ENCODE measurements around the gene MSTO1.
"Not testable (repeated sequence)": the region's sequence is repeated elsewhere in the genome, so short reads cannot be mapped to it uniquely, and the experiment has no call there.

The MSTO1 gene

GRCh38 chr1:155596864-155597263 is 13.2 kb upstream of the MSTO1 start:
- Histone ChIP-seq H3K4me1 (peaks cover 0 to 10% (median 0%) of the 10 kb centered on the region in 4 donors), H3K9me3 (no peaks in the 10 kb centered on the region), H3K4me3 (no peak overlapping the region), H3K27ac (no peak overlapping the region), H3K27me3 (peaks cover 0 to 5% of the 10 kb centered on the region in 2 donors), H3K36me3 (no peaks in the 10 kb centered on the region)
- DNase-seq: no peak
- TF ChIP-seq, protein P1, sequence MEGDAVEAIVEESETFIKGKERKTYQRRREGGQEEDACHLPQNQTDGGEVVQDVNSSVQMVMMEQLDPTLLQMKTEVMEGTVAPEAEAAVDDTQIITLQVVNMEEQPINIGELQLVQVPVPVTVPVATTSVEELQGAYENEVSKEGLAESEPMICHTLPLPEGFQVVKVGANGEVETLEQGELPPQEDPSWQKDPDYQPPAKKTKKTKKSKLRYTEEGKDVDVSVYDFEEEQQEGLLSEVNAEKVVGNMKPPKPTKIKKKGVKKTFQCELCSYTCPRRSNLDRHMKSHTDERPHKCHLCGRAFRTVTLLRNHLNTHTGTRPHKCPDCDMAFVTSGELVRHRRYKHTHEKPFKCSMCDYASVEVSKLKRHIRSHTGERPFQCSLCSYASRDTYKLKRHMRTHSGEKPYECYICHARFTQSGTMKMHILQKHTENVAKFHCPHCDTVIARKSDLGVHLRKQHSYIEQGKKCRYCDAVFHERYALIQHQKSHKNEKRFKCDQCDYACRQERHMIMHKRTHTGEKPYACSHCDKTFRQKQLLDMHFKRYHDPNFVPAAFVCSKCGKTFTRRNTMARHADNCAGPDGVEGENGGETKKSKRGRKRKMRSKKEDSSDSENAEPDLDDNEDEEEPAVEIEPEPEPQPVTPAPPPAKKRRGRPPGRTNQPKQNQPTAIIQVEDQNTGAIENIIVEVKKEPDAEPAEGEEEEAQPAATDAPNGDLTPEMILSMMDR (IDR thresholded peaks at IDR 0.05): no peak
- intact Hi-C loops (cut with DNase I; ENCODE audit: low total_unique reads): no loop called here

GRCh38 chr1:155598842-155599331 is 11.1 kb upstream of the MSTO1 start:
- H3K9me3 ChIP-seq: no peaks in the 10 kb centered on the region
- TF ChIP-seq, protein P1 (IDR thresholded peaks at IDR 0.05): no peak
- H3K4me1 ChIP-seq: peaks cover 0 to 10% (median 0%) of the 10 kb centered on the region in 4 donors
- H3K27me3 ChIP-seq: peaks cover 0 to 5% of the 10 kb centered on the region in 2 donors
- no peak for DNase-seq
- no peak overlapping the region for H3K27ac ChIP-seq
- intact Hi-C loops (cut with DNase I; ENCODE audit: low total_unique reads): no loop called here
- peak overlapping the region in 1 of 2 donors; percentile 8 for H3K4me3 ChIP-seq
- no peaks in the 10 kb centered on the region for H3K36me3 ChIP-seq

DNA sequence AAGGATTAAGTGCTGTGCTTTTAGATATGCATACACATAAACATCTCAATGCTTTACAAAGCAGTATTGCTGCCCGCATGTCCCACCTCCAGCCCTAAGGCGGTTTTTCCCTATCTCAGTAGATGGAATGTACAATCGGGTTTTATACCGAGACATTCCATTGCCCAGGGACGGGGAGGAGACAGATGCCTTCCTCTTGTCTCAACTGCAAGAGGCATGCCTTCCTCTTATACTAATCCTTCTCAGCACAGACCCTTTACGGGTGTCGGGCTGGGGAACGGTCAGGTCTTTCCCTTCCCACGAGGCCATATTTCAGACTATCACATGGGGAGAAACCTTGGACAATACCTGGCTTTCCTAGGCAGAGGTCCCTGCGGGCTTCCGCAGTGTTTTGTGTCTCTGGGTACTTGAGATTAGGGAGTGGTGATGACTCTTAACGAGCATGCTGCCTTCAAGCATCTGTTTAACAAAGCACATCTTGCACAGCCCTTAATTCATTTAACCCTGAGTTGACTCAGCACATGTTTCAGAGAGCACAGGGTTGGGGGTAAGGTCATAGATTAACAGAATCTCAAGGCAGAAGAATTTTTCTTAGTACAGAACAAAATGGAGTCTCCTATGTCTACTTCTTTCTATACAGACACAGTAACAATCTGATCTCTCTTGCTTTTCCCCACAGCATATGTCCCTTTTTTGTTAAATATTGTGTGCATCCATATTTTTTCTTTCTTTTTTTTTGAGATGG is 10.0 kb upstream of the MSTO1 start:
- peaks cover 0 to 10% (median 0%) of the 10 kb centered on the region in 4 donors for H3K4me1 ChIP-seq

GRCh38 chr1:155607708-155608107 is 2.3 kb upstream of the MSTO1 start:
- Histone ChIP-seq H3K27me3 (no peaks in the 10 kb centered on the region), H3K27ac (no peak overlapping the region), H3K36me3 (peaks cover 6 to 8% (median 7%) of the 10 kb centered on the region in 3 donors), H3K4me1 (peaks cover 0 to 3% (median 0%) of the 10 kb centered on the region in 4 donors), H3K9me3 (no peaks in the 10 kb centered on the region), H3K4me3 (no peak overlapping the region)
- peak in 1 of 2 donors; percentile 7 for DNase-seq
- intact Hi-C loops (cut with DNase I; ENCODE audit: low total_unique reads): no loop called here
- TF ChIP-seq, protein P1 (IDR thresholded peaks at IDR 0.05): no peak

More for the DNA sequence above, 10.0 kb upstream of the MSTO1 start:
- H3K4me3 ChIP-seq; H3K27me3 ChIP-seq; intact Hi-C loops (cut with DNase I; ENCODE audit: low total_unique reads); H3K36me3 ChIP-seq; H3K27ac ChIP-seq; H3K9me3 ChIP-seq; DNase-seq: not testable (repeated sequence)

- no peak overlapping the region for H3K27ac ChIP-seq
Observed at GRCh38 chr1:155608888-155609225, 1.2 kb upstream of the MSTO1 start.

GRCh38 chr1:155610257-155610647 is 234 bp downstream of the MSTO1 start:
- intact Hi-C loops (cut with DNase I; ENCODE audit: low total_unique reads); H3K4me1 ChIP-seq; H3K27me3 ChIP-seq; H3K9me3 ChIP-seq; DNase-seq; H3K27ac ChIP-seq: not testable (repeated sequence)
- peak overlapping the region; percentile 54 to 74 for H3K4me3 ChIP-seq
- H3K36me3 ChIP-seq: peaks cover 12 to 19% (median 14%) of the 10 kb centered on the region in 3 donors

More at GRCh38 chr1:155608888-155609225, 1.2 kb upstream of the MSTO1 start:
- TF ChIP-seq, protein P1 (IDR thresholded peaks at IDR 0.05): no peak
- peak in 1 of 2 donors; percentile 54 for DNase-seq
- Histone ChIP-seq H3K36me3 (peaks cover 12 to 14% (median 14%) of the 10 kb centered on the region in 3 donors), H3K9me3 (no peaks in the 10 kb centered on the region), H3K4me3 (no peak overlapping the region), H3K27me3 (no peaks in the 10 kb centered on the region), H3K4me1 (peaks cover 0 to 3% (median 0%) of the 10 kb centered on the region in 4 donors)
- intact Hi-C loops (cut with DNase I; ENCODE audit: low total_unique reads): no loop called here

DNA sequence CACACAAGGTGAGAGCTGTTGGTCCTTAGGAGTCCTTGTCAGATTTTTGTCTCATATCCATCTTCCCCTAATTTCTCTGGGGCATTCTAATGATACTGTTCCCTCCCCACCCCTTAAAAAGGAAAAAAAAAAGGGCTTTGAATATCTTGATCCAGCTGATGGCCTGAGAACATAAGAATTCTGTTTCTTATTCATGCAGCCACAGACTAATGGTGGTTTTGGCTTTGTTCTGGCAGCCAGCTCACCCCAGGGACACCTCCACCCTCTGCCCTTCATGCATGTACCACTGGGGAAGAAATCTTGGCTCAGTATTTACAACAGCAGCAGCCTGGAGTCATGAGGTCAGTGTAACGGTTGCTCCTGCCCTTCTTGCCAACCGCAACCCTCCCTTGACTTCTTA is 3.2 kb downstream of the MSTO1 start:
- H3K27ac ChIP-seq; H3K4me3 ChIP-seq; H3K27me3 ChIP-seq; H3K4me1 ChIP-seq; DNase-seq; intact Hi-C loops (cut with DNase I; ENCODE audit: low total_unique reads); H3K9me3 ChIP-seq: not testable (repeated sequence)
- H3K36me3 ChIP-seq: peaks cover 12 to 24% (median 14%) of the 10 kb centered on the region in 3 donors
